Measurements from ENCODE around the gene OR2S2.
"Not testable (repeated sequence)": the region's sequence is repeated elsewhere in the genome, so short reads cannot be mapped to it uniquely, and the experiment has no call there.

Gene OR2S2

DNA sequence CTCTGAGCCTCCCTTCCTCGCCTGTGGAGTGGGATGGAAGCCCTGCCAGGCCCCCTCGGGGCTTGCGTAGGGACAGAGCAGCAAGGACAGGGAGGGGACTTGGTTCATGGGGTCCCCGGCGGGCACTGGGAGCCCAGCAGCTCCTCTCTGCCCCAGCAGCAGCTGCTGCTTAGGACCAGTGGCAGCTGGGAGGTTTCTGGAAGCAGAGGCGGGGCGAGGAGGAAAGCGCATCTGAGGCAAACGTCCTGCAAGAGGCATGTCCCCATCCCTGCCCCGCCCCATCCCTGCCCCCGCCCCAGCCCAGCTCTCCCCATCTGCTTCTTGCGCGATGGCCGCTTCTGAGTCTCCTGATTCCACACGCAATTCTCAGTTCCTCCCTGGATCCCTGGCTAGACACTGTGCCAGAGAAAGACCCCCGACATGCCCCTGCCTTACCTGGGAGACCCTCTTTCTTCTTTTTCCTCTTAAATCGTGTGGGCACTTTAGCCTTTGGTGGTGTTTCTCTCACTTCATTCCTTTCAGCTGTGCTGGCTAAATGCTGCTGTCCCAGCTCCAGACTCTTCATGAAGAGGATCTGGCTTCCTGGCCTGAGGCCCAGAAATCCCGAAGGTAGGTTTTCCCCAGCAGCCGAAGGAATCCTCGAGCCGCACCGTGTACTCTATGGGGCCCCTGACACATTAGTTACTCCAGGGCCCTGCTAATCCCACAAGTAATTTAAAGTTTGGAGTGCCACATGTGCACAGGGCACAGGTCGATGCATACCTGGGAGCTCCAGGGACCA, 4.4 kb upstream of the OR2S2 start:
- no peak for DNase-seq (ENCODE audit: low read depth in 2 of 2)

DNA sequence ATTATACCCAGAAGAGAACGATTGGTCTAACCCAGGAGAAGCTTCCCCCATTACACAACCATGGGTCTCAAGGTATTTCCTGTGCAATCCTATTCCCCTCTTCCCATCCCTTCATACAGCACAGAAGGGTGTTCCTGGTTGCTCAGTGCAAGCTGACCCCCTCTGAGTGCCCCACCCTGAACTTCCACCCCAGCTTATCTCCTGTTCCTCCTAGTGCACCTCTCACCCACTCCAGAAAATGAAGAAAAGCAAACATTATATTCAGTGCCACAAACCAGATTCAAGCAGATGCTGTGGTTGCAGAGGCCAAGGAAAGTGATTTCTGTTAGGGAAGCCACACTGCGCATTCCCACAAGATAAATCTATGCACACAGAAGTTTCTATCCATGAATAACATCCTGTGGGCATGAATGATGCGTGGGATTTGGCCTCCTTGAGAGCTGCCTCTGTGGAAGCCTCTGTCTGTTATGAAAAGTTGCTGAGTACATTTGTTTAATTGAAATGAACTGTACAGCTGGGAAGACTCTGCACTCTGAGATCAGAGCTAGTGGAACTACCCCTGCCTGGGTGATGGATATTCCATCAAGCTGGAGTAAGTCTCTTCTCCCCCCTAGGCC, 2.2 kb upstream of the OR2S2 start:
- no peak for DNase-seq (ENCODE audit: low read depth in 2 of 2)

DNA sequence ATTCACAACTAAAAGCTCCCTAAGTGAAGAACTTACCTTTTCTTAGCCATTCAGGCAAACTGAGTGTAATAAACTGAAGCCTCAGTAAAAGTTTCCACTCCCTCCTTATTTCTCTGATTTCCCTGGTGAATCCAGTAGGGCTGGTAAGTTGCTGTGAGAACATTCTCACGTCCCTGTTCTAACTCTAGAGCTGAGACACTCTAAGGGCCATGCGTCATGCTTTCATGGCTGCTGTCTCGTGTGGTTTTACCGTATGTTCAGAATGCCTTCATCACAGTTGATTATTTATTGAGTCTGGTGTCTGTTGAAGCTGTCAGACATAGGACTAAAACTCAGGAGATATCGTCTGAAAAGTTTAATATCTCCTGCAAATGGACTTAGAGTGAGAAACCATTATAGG, 1.3 kb downstream of the OR2S2 start:
- no peak for DNase-seq (ENCODE audit: low read depth in 2 of 2)

DNA sequence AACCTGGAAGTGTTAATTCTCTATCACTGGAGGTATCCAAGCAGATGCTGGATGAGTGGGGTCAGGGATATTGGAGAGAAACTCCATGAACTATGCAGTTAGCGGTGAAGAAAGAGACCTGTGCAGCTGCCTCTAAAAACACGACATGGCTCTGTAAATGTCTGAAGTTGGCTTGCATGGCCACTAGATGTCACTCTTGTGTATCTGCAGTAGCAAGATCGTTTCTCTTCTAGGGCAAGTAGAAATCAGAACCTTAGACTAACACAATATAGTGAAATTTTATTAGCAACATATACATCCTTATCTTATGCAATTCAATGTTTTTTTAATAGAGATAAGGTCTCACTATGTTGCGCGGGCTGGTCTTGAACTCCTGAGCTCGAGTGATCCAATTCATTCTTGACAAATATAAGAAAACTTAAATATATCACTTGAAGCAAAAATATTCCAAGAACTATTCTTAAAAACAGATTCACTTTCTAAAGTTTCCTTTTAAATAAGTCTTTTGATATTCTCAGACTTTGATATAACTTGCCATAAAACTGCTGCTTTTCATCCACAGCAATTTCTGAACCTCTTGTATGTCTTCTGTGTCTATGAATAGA, 2.9 kb downstream of the OR2S2 start:
- no peak for DNase-seq (ENCODE audit: low read depth in 2 of 2)

GRCh38 chr9:35952526-35953191, 5.3 kb downstream of the OR2S2 start:
- no peak for DNase-seq (ENCODE audit: low read depth in 2 of 2)

- no peak for DNase-seq (ENCODE audit: low read depth in 2 of 2)
Observed at GRCh38 chr9:35951736-35952135, 6.2 kb downstream of the OR2S2 start.

DNA sequence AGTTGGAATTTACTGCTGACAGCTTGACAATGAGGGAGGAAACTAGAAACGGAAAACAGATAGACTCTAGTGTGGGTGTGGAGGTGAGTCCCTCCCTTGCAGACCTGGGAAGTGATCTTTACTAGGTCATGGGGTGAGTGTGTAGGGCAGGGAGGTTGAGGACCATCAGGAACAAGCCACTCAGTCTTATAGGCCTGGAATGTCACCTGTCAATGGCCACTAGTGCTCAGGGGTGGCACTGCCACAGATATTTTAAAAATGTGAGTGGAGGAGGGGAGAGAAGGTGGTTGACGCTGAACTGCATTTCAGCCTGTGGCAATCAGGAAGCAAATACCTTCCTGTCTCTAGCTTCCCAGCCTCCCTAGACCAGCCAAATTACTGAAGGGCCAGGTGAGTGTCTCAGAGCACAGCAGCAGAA, 9.0 kb downstream of the OR2S2 start:
- DNase-seq (ENCODE audit: low read depth in 2 of 2): no peak

DNA sequence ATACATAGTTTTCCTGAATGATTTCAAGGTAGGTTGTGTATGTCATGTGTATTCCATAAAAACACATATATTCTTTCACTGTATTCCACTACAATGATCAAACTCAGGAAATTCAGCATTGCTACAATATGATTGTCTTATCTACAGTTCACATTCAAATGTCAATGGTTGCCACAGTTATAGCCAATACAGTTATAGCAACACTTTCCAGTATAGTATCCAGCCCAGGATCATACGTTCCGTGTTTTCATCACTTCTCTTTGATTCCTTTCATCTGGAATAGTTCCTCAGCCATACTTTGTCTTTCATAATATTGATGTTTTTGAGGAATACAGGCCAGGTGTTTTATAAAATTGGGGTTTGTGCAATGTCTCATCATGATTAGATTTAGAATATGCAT, 9.5 kb downstream of the OR2S2 start:
- DNase-seq (ENCODE audit: low read depth in 2 of 2): no peak

- peak; percentile 21 to 39 for DNase-seq (ENCODE audit: low read depth in 2 of 2)
Observed at GRCh38 chr9:35945341-35946018, 12.5 kb downstream of the OR2S2 start.

DNA sequence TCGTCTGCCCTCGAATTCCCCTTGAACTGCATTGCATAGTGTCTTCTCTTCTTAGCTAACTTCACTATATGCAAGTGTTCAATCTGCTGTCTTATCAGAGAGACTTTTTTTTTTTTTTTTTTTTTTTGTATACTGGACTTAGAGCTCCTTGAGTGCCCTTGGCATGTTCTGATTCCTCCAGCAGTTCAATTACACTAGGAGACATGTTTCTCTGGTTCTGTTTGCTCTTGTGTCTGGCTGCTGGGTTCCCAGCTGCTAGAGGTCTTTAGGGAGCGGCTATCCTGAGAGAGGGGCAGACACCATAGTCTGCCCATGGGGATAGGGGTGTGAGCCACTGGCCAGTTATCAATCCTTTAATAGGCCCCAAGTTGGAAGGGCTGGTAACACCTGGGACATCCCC, 13.1 kb downstream of the OR2S2 start:
- no peak for DNase-seq (ENCODE audit: low read depth in 2 of 2)

DNA sequence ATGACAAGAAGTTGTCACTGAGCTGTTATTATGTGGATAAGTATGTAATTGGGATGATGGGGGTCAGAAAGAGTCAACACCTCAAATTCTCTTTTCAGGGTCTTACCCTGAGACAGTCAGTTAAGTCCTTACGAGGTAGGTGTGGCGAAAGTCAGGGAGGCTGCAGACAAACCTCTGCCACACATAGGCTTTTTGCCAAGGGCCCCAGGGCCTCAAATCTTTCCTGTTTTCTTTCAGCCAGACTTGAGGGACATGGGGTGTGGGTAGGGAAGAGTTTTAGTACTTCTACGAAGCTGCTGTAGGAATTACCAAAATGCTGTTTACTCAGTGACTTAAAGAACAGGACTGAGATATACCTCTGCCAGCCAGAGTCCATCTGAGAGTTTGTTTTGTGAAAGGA, 13.8 kb downstream of the OR2S2 start:
- no peak for DNase-seq (ENCODE audit: low read depth in 2 of 2)

- no peak for DNase-seq (ENCODE audit: low read depth in 2 of 2)
Observed at GRCh38 chr9:35942286-35942685, 15.7 kb downstream of the OR2S2 start.

DNA sequence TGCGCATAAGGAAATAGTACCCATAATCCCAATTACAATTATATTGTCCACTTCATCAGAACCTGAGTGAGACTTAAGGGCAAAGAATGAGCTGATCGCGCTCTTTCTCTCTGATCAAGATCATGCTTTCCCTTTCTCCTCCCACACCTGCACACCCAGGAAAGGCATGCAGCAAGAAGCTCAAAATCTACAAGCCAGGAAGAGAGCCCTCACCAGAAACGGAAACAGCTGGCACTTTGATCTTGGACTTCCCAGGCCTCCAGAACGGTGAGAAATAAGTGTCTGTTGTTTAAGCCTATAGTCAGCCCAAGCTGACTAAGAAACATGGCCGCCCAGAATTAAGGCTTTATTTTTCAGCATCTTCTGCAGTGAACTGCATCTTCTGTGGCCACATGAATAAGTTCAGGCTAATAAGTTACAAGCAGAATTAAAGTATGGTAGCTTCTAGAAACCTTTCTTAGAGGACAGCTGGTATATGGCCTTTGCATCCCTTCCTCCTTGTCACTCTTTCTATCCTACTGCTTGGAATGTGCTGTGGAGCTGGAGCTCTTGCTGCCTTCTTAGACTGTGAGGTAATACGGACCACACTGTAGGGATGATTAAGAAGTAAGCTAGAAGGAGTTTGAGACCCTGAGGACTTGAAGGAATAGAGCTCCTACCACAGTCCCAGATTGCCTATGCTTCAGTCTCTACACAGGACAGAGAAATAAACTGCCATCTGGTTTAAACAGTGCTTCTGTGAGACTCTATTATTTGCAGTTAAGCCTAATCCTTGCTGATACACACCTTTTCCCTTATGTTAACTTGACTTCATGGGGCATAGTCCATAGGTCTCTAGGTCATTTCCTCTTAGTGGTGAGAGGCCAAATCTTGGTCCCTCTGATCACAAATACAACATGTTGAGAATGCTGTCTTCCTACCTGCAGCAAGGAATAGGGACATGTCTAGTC, 17.2 kb downstream of the OR2S2 start:
- DNase-seq (ENCODE audit: low read depth in 2 of 2): no peak

- no peak for DNase-seq (ENCODE audit: low read depth in 2 of 2)
Observed at GRCh38 chr9:35939679-35940250, 18.2 kb downstream of the OR2S2 start.

- no peak for DNase-seq (ENCODE audit: low read depth in 2 of 2)
Observed at GRCh38 chr9:35938474-35939356, 19.2 kb downstream of the OR2S2 start.

- DNase-seq (ENCODE audit: low read depth in 2 of 2): no peak
Observed at GRCh38 chr9:35937227-35937626, 20.7 kb downstream of the OR2S2 start.

DNA sequence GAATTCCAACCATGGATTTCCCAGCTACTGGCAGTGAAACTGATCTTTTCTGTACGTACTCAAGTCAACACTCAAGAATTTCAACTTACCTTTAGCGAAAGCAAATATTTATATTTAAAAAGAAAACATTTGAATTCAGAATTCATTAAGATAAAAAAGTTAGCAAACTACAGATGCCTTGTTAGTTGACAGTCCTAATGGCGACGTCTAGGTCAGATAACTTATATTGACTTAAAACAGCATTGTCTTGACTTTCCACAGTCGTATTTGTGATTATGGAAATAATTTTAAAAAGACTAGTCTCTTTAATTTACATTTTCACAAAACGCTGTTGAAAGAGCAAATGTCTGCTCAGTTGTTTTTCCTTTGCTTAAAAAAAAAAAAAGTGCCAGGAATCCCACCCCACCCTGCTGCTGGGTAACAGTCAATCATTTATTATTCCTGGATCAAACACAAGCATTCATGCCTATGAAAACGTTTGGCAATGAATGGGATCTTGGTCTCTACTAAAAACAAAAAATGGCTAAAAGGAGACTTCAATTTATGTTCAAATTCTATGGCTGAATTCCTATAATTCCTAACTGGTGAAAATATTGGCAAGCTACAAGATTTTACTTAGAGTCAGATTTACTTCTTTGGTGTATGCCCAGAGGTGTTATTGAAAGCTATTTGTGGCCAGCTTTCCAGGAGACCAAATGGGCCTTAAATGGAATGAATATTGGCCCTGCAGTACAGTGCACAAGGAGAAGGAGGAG, 22.0 kb downstream of the OR2S2 start:
- no peak for DNase-seq (ENCODE audit: low read depth in 2 of 2)

DNA sequence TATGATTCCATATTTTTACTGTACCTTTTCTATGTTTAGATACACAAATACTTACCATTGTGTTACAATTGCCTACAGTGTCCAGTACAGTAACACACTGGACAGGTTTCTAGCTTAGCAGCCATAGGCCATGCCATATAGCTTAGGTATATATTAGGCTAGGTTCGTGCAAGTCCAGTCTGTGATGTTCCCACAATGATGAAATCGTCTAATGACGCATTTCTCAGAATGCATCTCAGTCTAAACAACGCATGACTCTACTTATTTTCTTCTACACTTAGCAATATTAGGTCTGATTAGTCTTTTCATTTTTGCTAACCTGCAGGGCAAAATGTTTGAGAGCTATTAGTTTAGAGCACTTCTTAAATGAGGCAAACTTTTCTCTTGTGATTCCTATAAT, 22.7 kb downstream of the OR2S2 start:
- DNase-seq (ENCODE audit: low read depth in 2 of 2): no peak

DNA sequence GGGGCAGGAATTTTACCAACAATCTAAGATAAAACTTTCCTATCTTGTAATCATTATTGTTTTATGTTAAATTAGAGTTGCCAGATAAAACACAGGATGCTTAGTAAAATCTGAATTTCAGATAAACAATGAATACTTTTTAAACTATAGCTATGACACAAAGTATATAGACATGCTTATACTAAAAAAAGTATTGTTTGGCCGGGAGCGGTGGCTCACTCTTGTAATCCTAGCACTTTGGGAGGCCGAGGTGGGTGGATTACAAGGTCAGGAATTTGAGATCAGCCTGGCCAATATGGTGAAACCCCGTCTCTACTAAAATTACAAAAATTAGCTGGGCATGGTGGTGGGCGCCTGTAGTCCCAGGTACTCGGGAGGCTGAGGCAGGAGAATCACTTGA, 23.9 kb downstream of the OR2S2 start:
- DNase-seq (ENCODE audit: low read depth in 2 of 2): not testable (repeated sequence)
